SK-N-MC (cell line): ENCODE measurements around the gene TP53.

ENCODE experiments used
- EZH2 ChIP-seq: fragments of 200-600 bp; sonication (generic); IDR thresholded peaks from one replicate; pipeline ENCODE4 v1.6.1; 2017; ENCODE audit warnings: antibody characterized with exemption
- FOXP2 ChIP-seq: optimal IDR thresholded peaks from 2 replicates; pipeline ENCODE3; 2011; ENCODE audit warnings: mild to moderate bottlenecking, moderate library complexity; ENCODE audit not compliant: insufficient read depth; ENCODE audit errors: extremely low read length, control extremely low read depth
- POLR2AphosphoS5 ChIP-seq: IDR thresholded peaks from 2 replicates; pipeline ENCODE4 v1.6.1; 2012; ENCODE audit warnings: mild to moderate bottlenecking, low read depth, low read length, borderline replicate concordance

GRCh38 chr17:7715936-7716886, 28.9 kb upstream of the TP53 start:
- TF ChIP-seq EZH2 (no peak), POLR2AphosphoS5 (no peak), FOXP2 (no peak)
